ENCODE results near the gene FOLR3.

DNA sequence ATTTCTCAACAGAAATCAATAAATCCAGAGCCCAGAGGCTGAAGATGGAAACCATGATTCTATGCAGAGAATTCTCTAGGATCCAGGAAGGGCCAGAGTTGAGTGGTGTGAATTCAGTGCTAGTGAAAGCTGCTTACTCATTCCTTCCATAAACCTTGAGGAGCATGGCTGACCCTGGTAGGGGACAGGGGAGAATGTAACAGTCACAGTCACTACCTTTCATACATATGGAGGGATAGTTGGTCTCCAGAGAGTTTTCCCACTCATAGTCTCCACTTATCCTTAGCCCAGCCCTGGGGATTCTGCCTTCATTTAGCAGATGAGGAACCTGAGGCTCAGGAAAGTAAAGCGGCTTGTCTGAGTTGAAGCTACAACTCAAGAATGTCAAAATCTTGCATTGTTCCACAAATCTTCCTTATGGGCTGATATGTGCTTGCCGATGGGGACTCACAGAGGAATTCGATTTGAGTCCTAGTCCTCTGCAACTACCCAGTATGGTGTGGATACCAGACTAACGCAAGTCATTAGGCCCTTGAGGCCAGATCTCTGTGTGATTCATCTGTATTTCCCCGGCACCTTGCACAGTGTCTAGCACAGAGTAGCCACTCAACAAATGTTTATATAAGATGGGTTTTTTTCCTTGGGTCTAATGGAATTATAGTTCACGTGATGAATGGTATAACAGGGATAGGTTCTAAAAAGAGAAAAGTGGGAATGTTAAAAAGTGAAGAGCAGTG lies 19.3 kb upstream of the FOLR3 start:
- TF ChIP-seq, protein P1, sequence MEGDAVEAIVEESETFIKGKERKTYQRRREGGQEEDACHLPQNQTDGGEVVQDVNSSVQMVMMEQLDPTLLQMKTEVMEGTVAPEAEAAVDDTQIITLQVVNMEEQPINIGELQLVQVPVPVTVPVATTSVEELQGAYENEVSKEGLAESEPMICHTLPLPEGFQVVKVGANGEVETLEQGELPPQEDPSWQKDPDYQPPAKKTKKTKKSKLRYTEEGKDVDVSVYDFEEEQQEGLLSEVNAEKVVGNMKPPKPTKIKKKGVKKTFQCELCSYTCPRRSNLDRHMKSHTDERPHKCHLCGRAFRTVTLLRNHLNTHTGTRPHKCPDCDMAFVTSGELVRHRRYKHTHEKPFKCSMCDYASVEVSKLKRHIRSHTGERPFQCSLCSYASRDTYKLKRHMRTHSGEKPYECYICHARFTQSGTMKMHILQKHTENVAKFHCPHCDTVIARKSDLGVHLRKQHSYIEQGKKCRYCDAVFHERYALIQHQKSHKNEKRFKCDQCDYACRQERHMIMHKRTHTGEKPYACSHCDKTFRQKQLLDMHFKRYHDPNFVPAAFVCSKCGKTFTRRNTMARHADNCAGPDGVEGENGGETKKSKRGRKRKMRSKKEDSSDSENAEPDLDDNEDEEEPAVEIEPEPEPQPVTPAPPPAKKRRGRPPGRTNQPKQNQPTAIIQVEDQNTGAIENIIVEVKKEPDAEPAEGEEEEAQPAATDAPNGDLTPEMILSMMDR (IDR thresholded peaks at IDR 0.05): no peak
- no peak for TF ChIP-seq POLR2A (IDR thresholded peaks at IDR 0.05)

All from thyroid gland (tissue), 4 donors.